ENCODE data around the gene C3orf52.

The C3orf52 gene

DNA sequence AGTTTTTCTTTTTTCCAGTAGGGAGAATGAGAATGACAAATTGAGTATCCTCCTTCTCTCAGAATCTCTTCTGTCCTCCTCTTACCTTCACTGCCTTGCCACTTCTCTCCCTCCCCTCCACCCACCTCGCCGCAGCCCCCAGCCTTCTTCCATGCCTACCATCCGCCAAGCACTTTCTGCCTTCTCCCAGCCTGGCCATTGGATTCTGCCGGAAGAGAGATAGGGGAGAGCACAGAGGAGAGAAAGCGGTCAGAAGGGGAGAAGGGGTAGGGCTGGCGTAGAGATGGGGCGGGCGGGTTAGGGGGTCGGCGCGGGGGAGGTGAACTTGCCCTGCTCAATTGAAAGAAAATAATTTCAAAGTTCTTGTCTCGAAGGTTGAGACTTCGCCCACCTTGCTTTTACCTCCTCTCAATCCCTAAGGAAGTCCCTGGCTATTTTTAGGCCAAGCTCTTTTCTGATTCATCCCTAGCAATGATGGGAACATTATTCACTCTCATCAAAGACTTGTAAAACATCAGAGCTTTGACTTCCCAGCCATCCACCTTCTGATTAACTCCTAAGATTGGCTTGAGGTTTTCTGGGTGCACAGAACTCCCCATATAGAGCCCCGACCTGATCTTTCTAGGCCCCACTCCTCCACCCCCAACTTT, 811 bp downstream of the C3orf52 start:
- DNase-seq (ENCODE audit: low spot score), result no peak

DNA sequence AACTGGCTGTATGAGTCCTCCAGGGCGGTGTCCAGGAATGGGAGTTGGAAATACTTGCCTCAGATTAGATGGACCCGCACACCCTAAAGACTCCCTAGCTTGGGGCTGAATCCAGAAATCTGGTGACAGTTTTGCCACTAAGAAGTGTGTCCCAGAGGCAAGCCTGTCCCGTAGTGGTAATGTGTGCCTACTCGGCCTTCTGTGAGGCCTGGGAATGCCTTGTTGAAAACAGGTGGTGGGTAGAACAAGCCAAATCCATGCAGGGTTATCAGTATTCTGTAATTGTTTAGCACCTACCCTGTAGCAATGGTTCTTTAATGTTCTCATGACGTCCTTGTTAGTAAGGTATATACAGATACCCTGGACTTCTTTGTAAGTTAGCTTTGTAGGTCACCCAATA, 1.6 kb downstream of the C3orf52 start:
- DNase-seq (ENCODE audit: low spot score), result no peak

GRCh38 chr3:112088944-112089343, 2.8 kb downstream of the C3orf52 start:
- DNase-seq (ENCODE audit: low spot score), result no peak

DNA sequence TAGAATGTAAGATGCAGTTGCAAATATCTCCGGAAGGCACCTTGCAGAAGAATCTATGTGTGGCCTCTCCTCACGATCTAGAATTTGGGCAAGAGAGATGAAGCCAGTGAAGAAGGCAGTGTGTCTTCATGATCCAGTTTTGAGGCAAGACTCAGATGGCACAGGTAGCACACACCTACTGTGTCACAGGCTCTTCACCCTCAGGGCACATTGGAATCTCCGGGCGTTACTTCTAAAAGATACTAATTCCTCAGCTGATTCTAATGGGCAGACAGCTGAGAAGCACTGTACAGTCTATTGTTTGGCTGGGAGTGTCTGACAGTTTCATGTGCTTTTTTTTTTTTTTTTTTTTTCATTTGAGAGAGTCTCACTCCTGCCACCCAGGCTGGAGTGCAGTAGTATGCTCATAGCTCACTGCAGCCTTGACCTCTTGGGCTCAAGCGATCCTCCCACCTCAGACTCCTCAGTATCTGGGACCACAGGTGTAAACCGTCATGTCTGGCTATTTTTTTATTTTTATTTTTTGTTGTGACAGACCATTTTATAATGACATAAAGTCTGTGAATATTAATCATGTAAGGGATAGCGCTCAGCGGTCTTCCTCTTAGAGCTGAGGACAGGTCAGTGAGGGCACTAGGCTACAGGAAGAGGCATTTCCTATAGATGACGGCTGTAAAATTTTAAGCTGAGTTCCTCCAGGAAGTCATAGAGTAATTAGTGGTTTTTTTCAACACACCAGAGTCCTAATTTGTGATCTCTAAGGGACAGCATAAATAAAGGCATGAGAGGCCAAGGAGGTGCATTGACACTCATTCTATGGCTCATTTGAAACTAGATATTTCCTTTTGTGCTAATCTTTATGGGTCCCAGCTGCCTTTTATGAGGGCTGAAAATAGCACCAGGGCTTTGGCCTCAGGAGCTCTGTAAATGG, 4.0 kb downstream of the C3orf52 start:
- DNase-seq (ENCODE audit: low spot score), result no peak

- DNase-seq (ENCODE audit: low spot score), result no peak
Measured at GRCh38 chr3:112090887-112091586, 4.8 kb downstream of the C3orf52 start.

DNA sequence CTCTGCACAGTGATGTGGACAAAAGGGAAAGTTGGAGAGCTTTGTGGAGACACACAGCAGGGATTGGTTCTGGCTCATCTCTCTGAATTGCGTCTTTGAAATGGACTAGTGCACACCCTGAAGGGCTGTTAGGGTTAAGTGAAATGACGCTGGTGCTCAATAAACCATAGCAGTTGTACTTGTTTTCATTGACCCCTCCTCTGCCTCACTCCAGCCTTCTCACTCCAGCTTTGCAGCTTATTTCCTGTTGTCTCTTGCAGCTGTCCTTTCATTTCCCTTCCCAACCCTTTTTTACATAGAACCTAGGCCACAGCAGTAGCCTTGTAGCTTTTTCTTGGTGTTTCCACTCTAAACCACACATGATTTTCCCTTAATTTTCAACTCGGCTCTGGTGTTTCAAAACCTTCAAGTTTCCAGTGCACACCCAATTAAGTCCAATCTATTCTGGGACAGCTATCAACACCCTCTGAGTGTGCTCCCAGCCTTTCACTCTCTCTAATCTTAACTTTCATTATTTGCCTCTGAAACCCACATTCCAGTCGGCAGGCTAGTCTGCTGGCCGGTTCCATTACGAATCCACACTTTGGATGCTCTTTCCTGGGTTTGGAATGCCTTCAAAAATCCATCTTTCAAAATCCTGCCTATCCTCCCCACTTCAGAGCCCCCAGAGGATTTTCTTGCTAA, 6.4 kb downstream of the C3orf52 start:
- DNase-seq (ENCODE audit: low spot score), result no peak

GRCh38 chr3:112093180-112093522, 7.0 kb downstream of the C3orf52 start:
- no peak for DNase-seq (ENCODE audit: low spot score)

GRCh38 chr3:112095731-112096130, 9.5 kb downstream of the C3orf52 start:
- no peak for DNase-seq (ENCODE audit: low spot score)

GRCh38 chr3:112096176-112096575, 10.0 kb downstream of the C3orf52 start:
- no peak for DNase-seq (ENCODE audit: low spot score)

DNA sequence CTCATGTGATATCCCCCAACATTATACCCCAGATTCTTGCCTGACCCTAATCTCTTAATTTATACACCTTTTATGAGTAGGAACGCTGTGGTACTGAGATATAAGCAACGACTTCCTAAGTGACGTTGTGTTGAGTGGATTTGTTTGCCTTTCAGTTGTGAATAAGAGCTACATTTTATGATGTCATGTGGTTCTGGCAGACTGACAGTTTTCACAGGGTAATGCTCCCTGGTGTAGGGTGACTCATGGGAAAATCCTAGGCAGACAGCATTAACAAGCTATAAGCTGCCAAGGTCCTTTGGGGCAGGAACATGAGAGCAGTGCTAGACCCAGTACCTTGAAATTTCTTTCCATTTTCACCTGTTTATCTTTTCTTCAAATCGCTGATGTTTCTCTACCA, 11.2 kb downstream of the C3orf52 start:
- no peak for DNase-seq (ENCODE audit: low spot score)

DNA sequence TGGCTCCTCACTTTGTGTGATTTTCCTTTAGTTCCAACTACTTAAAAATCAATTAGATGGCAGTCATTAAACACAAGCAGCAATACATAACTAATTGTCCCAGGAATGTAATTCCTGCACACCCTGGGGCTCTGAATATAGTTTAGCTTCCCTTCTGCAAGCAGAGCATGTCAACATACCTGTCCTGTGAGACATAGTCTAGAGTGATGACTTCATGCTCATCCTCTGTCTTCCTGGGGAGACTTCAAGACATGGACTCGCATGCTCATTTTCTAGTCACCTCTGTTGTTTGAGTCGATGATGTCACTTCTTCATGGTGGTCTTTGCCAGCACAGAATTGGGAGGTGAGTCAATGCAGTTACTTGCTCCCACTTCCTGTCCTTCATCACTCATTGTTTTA, 15.7 kb downstream of the C3orf52 start:
- DNase-seq (ENCODE audit: low spot score), result no peak

DNA sequence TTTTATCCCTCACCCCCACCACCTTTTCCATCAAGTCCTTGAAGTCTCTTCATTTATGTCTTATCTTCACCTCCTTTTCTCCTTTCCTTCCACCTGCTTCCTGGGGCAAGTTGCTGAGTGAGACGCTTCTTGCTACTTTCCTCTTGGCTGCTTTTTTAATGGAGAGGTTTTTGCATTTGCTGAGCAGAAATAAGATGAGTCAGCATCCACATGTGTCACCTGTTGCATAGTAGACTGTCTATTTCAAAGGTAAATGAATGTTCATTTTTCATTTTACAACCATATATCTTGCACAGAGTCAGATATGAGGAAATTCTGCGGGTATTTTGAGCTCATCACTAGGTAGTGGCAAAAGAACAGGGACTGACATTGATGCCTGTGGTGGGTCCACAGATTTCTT, 18.6 kb downstream of the C3orf52 start:
- no peak for DNase-seq (ENCODE audit: low spot score)

DNA sequence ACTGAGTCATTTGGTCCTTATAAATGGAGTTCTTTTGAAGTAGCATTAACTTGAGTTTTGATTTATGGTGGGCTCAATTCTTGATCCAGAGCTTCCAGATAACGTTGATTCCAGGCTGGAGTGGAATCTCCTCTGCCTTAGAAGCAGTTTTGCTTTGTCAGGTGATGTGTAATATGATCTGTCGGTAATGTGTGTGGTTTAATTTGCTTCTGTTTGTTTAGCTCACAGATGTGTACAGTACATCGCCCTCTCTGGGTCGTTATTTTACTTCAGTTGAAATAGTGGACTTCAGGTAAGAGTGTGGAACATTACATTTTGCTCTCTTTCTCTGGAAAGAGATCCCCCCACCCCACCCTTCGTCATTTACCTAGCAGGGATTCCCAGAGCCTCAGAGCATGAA, 23.1 kb downstream of the C3orf52 start:
- no peak for DNase-seq (ENCODE audit: low spot score)

DNA sequence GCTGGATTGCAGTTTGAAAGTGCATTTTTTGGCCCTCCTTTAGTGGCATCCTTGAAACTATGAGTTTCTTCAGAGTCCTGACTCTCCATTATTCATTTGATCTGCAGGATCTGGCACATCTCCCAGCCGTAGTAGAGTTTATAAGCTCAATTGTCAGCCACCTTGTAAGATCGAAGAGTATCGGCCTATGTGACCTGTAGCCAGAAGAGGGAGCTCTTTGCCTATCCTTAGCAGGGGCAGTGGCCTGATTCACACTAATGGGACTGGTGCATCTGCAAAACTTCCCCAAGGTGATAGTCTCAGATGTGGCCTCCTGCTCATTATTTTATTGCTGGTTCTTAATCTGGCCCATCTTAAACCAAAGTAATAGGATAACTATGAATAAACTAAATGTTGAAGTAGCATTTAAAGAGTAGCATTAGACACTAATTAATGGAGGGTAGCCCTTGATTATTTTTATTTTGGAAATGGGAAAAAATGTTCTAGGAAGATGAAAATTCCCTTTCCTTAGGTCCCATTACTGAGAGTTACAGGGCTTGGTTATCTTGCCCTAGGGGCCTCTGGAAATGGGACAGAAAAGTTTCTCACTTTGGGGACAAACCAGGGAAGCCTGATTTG, 25.7 kb downstream of the C3orf52 start:
- no peak for DNase-seq (ENCODE audit: low spot score)

DNA sequence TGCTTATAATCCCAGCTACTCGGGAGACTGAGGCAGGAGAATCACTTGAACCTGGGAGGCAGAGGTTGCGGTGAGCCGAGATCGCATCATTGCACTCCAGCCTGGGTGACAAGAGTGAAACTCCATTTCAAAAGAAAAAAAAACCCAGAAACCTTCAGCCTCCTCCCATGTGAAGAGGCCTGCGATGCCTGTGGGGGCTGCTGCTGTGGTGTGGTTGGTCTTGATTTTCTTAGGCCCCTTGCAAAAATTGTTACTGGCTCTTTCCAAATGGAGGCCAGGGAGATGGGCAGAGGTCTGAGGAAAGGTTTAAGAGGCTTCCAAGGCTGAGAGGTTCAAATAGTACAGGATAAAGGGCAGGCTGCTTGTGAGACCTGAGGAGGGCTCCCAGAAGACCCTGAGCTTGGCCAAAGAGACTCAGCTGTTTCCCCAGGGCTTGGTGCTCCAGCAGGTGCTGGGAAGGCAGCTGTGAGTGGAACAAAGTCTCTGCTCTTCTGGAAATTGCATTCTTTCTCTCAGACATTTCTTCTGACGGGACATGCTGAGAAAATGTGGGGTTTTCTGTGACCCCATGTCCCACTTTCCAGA, 28.5 kb downstream of the C3orf52 start:
- DNase-seq (ENCODE audit: low spot score), result no peak

DNA sequence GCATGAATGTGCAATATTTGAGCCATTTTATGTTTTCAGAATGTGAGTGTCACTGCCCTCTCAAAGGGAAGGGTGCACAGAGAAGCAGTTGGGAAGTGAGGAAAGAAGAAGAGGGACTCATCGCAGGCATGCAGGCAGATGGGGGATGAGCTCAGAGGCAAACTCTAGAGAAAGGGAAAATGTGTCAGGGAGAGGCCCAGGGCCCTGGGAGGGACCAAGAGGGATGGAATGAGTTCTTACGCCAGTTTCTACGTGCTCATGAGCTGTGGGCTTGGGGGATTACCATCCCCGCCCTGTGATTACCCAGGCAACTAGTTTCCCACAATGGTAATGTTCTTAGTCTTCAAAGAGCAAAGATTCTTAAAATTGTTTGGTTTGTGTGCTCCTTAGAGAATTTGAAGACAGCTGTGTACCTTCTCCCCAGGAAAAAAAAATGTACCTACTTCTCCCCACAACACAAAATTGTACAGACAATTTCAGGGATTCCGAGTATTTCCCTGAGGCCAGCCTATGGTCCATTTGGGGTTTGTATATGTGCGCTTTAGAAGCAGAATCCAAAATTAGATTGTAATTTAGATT, 29.1 kb downstream of the C3orf52 start:
- DNase-seq (ENCODE audit: low spot score), result no peak

GRCh38 chr3:112115806-112116383, 29.7 kb downstream of the C3orf52 start:
- DNase-seq (ENCODE audit: low spot score), result no peak

GRCh38 chr3:112116748-112117186, 30.6 kb downstream of the C3orf52 start:
- DNase-seq (ENCODE audit: low spot score), result no peak

DNA sequence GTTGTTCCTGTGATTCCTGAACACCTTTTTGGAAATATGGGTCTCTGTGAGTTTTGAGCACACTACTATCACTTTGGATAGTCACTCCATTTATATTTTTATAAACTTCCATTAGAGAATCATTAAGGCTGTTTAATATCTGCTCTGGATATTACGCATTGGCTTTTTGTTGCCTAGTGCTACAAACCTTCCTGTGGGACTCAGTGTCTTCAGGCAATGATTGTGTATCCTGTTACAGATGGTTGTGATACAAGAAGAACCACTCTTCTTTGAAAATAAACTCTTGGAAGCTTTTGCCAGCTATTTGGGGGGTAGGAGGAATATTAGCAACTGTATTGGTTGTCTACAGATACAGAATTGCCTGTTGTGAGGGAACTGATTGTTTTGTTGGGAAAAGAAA, 31.2 kb downstream of the C3orf52 start:
- DNase-seq (ENCODE audit: low spot score), result no peak

- no peak for DNase-seq (ENCODE audit: low spot score)
Measured at GRCh38 chr3:112117841-112118571, 31.8 kb downstream of the C3orf52 start.

Data from left forelimb (tissue), 1 donor.